SK-N-SH treated with all-trans-retinoic acid at 6 μM for 48 hours (cell line): ENCODE data around the gene ZPLD1.

Source experiments
- ATAC-seq: fragments of 200-7000 bp; cut with Tn5 transposase; 3 replicates; pipeline ENCODE4 v1.9.1; 2020; ENCODE audit warnings: mild to moderate bottlenecking, moderate library complexity
- BACH2 ChIP-seq: fragments of 250-450 bp; sonication (Bioruptor Pico); IDR thresholded peaks from 2 replicates; pipeline ENCODE4 v1.9.0; 2021; ENCODE audit warnings: mild to moderate bottlenecking, borderline replicate concordance
- CSRNP3 ChIP-seq: fragments of 250-450 bp; sonication (Bioruptor Pico); IDR thresholded peaks from 2 replicates; pipeline ENCODE4 v1.5.1; 2021; ENCODE audit warnings: mild to moderate bottlenecking, moderate library complexity
- ESRRG ChIP-seq: fragments of 250-450 bp; sonication (Bioruptor Pico); IDR thresholded peaks from 2 replicates; pipeline ENCODE4 v1.6.1; 2021; ENCODE audit warnings: mild to moderate bottlenecking
- GLIS3 ChIP-seq: fragments of 250-450 bp; sonication (Bioruptor Pico); IDR thresholded peaks from 2 replicates; pipeline ENCODE4 v1.5.0; 2020; ENCODE audit warnings: mild to moderate bottlenecking, moderate library complexity
- ISL1 ChIP-seq: fragments of 250-450 bp; sonication (Bioruptor Pico); IDR thresholded peaks from 2 replicates; pipeline ENCODE4 v2.1.2; 2022; ENCODE audit warnings: mild to moderate bottlenecking, moderate library complexity
- OSR1 ChIP-seq: fragments of 250-450 bp; sonication (Bioruptor Pico); IDR thresholded peaks from 2 replicates; pipeline ENCODE4 v1.8.0; 2022; ENCODE audit warnings: moderate library complexity, mild to moderate bottlenecking, inconsistent platforms
- POU6F1 ChIP-seq: fragments of 250-450 bp; sonication (Bioruptor Pico); IDR thresholded peaks from 2 replicates; pipeline ENCODE4 v1.8.0; 2021; ENCODE audit warnings: low read depth, mild to moderate bottlenecking, moderate library complexity, borderline replicate concordance
- PPARA ChIP-seq: fragments of 250-450 bp; sonication (Bioruptor Pico); IDR thresholded peaks from 2 replicates; pipeline ENCODE4 v1.5.0; 2020; ENCODE audit warnings: mild to moderate bottlenecking, borderline replicate concordance
- RARB ChIP-seq: fragments of 250-450 bp; sonication (Bioruptor Pico); IDR thresholded peaks from 2 replicates; pipeline ENCODE4 v1.8.0; 2021; ENCODE audit warnings: mild to moderate bottlenecking, moderate library complexity
- SNAI2 ChIP-seq: fragments of 250-450 bp; sonication (Bioruptor Pico); IDR thresholded peaks from 2 replicates; pipeline ENCODE4 v1.5.0; 2020; ENCODE audit warnings: mild to moderate bottlenecking, moderate library complexity
- TCF4 ChIP-seq: fragments of 250-450 bp; sonication (Bioruptor Pico); IDR thresholded peaks from 2 replicates; pipeline ENCODE4 v1.8.0; 2021; ENCODE audit warnings: mild to moderate bottlenecking, moderate library complexity, borderline replicate concordance
- TOX ChIP-seq: fragments of 250-450 bp; sonication (Bioruptor Pico); IDR thresholded peaks from 2 replicates; pipeline ENCODE4 v1.8.0; 2021; ENCODE audit warnings: mild to moderate bottlenecking, moderate library complexity, borderline replicate concordance
- ZC3H10 ChIP-seq: fragments of 250-450 bp; sonication (Bioruptor Pico); IDR thresholded peaks from 2 replicates; pipeline ENCODE4 v1.5.1; 2021; ENCODE audit warnings: mild to moderate bottlenecking, moderate library complexity
- ZFP3 ChIP-seq: fragments of 250-450 bp; sonication (Bioruptor Pico); IDR thresholded peaks from 2 replicates; pipeline ENCODE4 v1.5.0; 2020; ENCODE audit warnings: mild to moderate bottlenecking, moderate library complexity
- ZFP30 ChIP-seq: fragments of 450-650 bp; formaldehyde crosslinking; IDR thresholded peaks from 2 replicates; pipeline ENCODE4 v1.5.0; 2022; ENCODE audit warnings: mild to moderate bottlenecking, moderate library complexity
- ZNF565 ChIP-seq: fragments of 450-650 bp; formaldehyde crosslinking; conservative IDR thresholded peaks from 2 replicates; pipeline ENCODE4 v1.5.0; 2020; ENCODE audit warnings: low read depth, mild to moderate bottlenecking, moderate library complexity
- ZNF70 ChIP-seq: fragments of 450-650 bp; formaldehyde crosslinking; IDR thresholded peaks from 2 replicates; pipeline ENCODE4 v1.5.0; 2020; ENCODE audit warnings: mild to moderate bottlenecking, moderate library complexity
- TF ChIP-seq, protein P1 (sequence below): fragments of 250-450 bp; sonication (Bioruptor Pico); IDR thresholded peaks from 2 replicates; pipeline ENCODE4 v1.5.1; 2020; ENCODE audit warnings: low read depth, mild to moderate bottlenecking, moderate library complexity

The ZPLD1 gene

DNA sequence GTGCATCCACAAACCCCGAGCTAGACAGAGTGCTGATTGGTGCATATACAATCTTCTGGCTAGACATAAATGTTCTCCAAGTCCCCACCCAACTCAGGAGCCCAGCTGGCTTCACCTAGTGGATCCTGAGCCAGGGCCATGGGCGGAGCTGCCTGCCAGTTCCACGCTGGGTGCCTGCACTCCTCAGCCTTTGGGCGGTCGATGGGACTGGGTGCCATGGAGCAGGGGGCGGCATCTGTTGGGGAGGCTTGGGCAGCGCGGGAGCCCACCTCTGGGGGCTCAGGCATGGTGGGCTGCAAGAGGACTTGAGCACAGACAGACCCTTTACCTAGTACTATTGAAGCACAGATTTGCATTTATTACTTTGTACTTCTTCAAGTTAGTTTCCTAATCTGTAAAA is 57.5 kb downstream of the ZPLD1 start (continued):
- no peak for TF ChIP-seq CSRNP3 (CRISPR knock-in tag)
- no peak for TF ChIP-seq POU6F1 (CRISPR knock-in tag)
- no peak for TF ChIP-seq ESRRG (CRISPR knock-in tag)
- TF ChIP-seq ZFP3 (CRISPR knock-in tag) = no peak
- no peak for TF ChIP-seq GLIS3 (CRISPR knock-in tag)
- TF ChIP-seq TCF4 (CRISPR knock-in tag) = no peak
- TF ChIP-seq BACH2 (CRISPR knock-in tag) = no peak
- no peak for TF ChIP-seq ZFP30 (CRISPR knock-in tag)

DNA sequence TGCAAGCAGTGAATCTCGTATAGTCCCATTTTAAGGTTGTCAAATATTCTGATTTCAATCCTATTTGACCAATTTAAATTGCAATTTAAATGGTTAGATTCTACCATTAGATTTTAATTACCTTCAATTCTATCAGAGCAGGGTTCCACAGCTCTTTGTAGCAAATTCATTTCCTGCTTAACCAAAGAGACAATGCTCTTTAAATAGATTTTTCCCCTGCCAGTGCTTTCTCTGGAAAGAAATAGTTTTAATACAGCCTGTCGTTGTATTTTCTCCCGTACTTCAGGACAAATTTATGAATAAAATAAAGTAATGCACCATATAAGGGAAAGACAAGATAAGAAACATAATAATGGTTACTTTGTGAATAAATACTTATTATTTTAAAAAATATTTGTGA is 62.8 kb downstream of the ZPLD1 start:
- no peak for TF ChIP-seq TOX (CRISPR knock-in tag)
- TF ChIP-seq CSRNP3 (CRISPR knock-in tag) = no peak
- no peak for TF ChIP-seq ISL1 (CRISPR knock-in tag)
- TF ChIP-seq ZC3H10 (CRISPR knock-in tag) = no peak
- no peak for ATAC-seq

GRCh38 chr3:102505542-102505941 is 70.7 kb downstream of the ZPLD1 start:
- TF ChIP-seq SNAI2 = no peak
- no peak for TF ChIP-seq CSRNP3 (CRISPR knock-in tag)
- no peak for TF ChIP-seq ZFP3 (CRISPR knock-in tag)
- TF ChIP-seq, protein P1, sequence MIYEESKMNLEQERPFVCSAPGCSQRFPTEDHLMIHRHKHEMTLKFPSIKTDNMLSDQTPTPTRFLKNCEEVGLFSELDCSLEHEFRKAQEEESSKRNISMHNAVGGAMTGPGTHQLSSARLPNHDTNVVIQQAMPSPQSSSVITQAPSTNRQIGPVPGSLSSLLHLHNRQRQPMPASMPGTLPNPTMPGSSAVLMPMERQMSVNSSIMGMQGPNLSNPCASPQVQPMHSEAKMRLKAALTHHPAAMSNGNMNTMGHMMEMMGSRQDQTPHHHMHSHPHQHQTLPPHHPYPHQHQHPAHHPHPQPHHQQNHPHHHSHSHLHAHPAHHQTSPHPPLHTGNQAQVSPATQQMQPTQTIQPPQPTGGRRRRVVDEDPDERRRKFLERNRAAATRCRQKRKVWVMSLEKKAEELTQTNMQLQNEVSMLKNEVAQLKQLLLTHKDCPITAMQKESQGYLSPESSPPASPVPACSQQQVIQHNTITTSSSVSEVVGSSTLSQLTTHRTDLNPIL = no peak
- TF ChIP-seq BACH2 (CRISPR knock-in tag) = no peak
- no peak for TF ChIP-seq ZC3H10 (CRISPR knock-in tag)
- ATAC-seq = no peak

- no peak for ATAC-seq
- no peak for TF ChIP-seq ZNF70 (CRISPR knock-in tag)
- TF ChIP-seq ZFP30 (CRISPR knock-in tag) = no peak
- TF ChIP-seq SNAI2 = no peak
- no peak for TF ChIP-seq ISL1 (CRISPR knock-in tag)
- no peak for TF ChIP-seq BACH2 (CRISPR knock-in tag)
- no peak for TF ChIP-seq RARB (CRISPR knock-in tag)
- TF ChIP-seq PPARA = no peak
- no peak for TF ChIP-seq POU6F1 (CRISPR knock-in tag)
- no peak for TF ChIP-seq ZNF565
- TF ChIP-seq ESRRG (CRISPR knock-in tag) = no peak
- no peak for TF ChIP-seq OSR1
These were observed 75.8 kb downstream of the ZPLD1 start for GRCh38 chr3:102510663-102511062.
